ENCODE measurements around the gene IRF9.
A peak's percentile ranks its signal among the peaks of the same experiment; 100 is the strongest.

IRF9 gene

GRCh38 chr14:24149302-24149969 lies 11.6 kb upstream of the IRF9 start:
- no peak for DNase-seq

- DNase-seq: no peak
Measured at GRCh38 chr14:24150061-24150460, 11.0 kb upstream of the IRF9 start.

GRCh38 chr14:24150567-24150966 lies 10.5 kb upstream of the IRF9 start:
- DNase-seq: no peak

- DNase-seq: no peak
Measured at GRCh38 chr14:24150993-24151392, 10.1 kb upstream of the IRF9 start.

GRCh38 chr14:24151404-24152080 lies 9.5 kb upstream of the IRF9 start:
- DNase-seq: no peak

- DNase-seq: no peak
Measured at GRCh38 chr14:24155100-24155499, 6.0 kb upstream of the IRF9 start.

- DNase-seq: no peak
Measured at GRCh38 chr14:24156840-24157239, 4.2 kb upstream of the IRF9 start.

GRCh38 chr14:24157331-24157730 lies 3.7 kb upstream of the IRF9 start:
- no peak for DNase-seq

GRCh38 chr14:24159777-24160498 lies 1.1 kb upstream of the IRF9 start:
- DNase-seq: no peak

- no peak for DNase-seq
Measured at GRCh38 chr14:24160499-24160849, 591 bp upstream of the IRF9 start.

GRCh38 chr14:24162093-24162492 lies 1.0 kb downstream of the IRF9 start:
- no peak for DNase-seq

GRCh38 chr14:24164518-24164991 lies 3.5 kb downstream of the IRF9 start:
- no peak for DNase-seq

- DNase-seq: no peak
Measured at GRCh38 chr14:24165785-24166184, 4.7 kb downstream of the IRF9 start.

GRCh38 chr14:24167469-24168114 lies 6.5 kb downstream of the IRF9 start:
- no peak for DNase-seq

GRCh38 chr14:24171422-24172260 lies 10.6 kb downstream of the IRF9 start, which contains the start of gene REC8:
Gene REC8 (plus strand): TSS chr14:24172080. CDS start chr14:24172553, 473 bp downstream.
- peak; percentile 97 for DNase-seq

GRCh38 chr14:24172261-24172860 lies 11.3 kb downstream of the IRF9 start:
- peak; percentile 36 for DNase-seq

- DNase-seq: no peak
Measured at GRCh38 chr14:24172871-24173281, 11.8 kb downstream of the IRF9 start.

GRCh38 chr14:24176599-24176998 lies 15.5 kb downstream of the IRF9 start:
- no peak for DNase-seq

- DNase-seq: no peak
Measured at GRCh38 chr14:24177041-24177825, 16.2 kb downstream of the IRF9 start.

GRCh38 chr14:24177891-24178290 lies 16.8 kb downstream of the IRF9 start:
- DNase-seq: no peak

Measured in hematopoietic multipotent progenitor cell treated with erythropoietin and hydrocortisone succinate and interleukin-3 and kit ligand, for 8 days (in vitro differentiated cells).